Spleen (tissue), 7 donors: ENCODE results near the gene SIM2.

Source experiments
- POLR2A ChIP-seq, 3 donors: fragments of 450-650 bp; IDR thresholded peaks; one replicate each; pipeline ENCODE4 v1.5.1; 2017; ENCODE audit warnings: antibody characterized with exemption in 3 of 3, mild to moderate bottlenecking in 1 of 3
- POLR2AphosphoS5 ChIP-seq, 3 donors: sonication (generic); formaldehyde crosslinking; IDR thresholded peaks; one replicate each; pipeline ENCODE4 v1.5.1; 2017; ENCODE audit warnings: antibody characterized with exemption in 3 of 3
- TF ChIP-seq, protein P1 (sequence below), 11 experiments: fragments of 200-600 bp in 7 of 11; fragments of 450-650 bp in 4 of 11; sonication (generic) in 4 of 11; IDR thresholded peaks in 8 of 11; conservative IDR thresholded peaks in 3 of 11; 1 replicate in 7 of 11; 2 replicates in 4 of 11; pipeline versions ENCODE4 v1.4.0 to v1.8.0; 2016 to 2021; ENCODE audit warnings: antibody characterized with exemption in 11 of 11, inconsistent platforms in 4 of 11, mild to moderate bottlenecking in 1 of 11
- donor health status: DM: no; HTN: no; CAD: no; lungs with moderate emphysema.
- donor health status: DM: no; HTN: no; CAD: no.
- donor health status: DM: no; HTN: no; CAD: no.

GRCh38 chr21:36691555-36692041 is 7.3 kb upstream of the SIM2 start:
- TF ChIP-seq, protein P1, sequence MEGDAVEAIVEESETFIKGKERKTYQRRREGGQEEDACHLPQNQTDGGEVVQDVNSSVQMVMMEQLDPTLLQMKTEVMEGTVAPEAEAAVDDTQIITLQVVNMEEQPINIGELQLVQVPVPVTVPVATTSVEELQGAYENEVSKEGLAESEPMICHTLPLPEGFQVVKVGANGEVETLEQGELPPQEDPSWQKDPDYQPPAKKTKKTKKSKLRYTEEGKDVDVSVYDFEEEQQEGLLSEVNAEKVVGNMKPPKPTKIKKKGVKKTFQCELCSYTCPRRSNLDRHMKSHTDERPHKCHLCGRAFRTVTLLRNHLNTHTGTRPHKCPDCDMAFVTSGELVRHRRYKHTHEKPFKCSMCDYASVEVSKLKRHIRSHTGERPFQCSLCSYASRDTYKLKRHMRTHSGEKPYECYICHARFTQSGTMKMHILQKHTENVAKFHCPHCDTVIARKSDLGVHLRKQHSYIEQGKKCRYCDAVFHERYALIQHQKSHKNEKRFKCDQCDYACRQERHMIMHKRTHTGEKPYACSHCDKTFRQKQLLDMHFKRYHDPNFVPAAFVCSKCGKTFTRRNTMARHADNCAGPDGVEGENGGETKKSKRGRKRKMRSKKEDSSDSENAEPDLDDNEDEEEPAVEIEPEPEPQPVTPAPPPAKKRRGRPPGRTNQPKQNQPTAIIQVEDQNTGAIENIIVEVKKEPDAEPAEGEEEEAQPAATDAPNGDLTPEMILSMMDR (IDR thresholded peaks at IDR 0.05 in 8 of 11, conservative IDR thresholded peaks at IDR 0.05 in 3 of 11) = no peak
- TF ChIP-seq POLR2AphosphoS5 (IDR thresholded peaks at IDR 0.05) (no peak), POLR2A (IDR thresholded peaks at IDR 0.05) (no peak)
